Prostate gland (tissue), 2 donors: ENCODE results near the gene RAB11B.
A peak's percentile ranks its signal among the peaks of the same experiment; 100 is the strongest.

ENCODE experiments used
- POLR2A ChIP-seq: fragments of 450-650 bp; IDR thresholded peaks from one replicate; pipeline ENCODE4 v1.6.1; 2016; ENCODE audit warnings: antibody characterized with exemption, mild to moderate bottlenecking
- POLR2AphosphoS5 ChIP-seq: sonication (generic); formaldehyde crosslinking; IDR thresholded peaks from one replicate; pipeline ENCODE4 v1.6.1; 2017; ENCODE audit warnings: antibody characterized with exemption
- TF ChIP-seq, protein P1 (sequence below), 4 experiments: fragments of 200-600 bp in 2 of 4; fragments of 450-650 bp in 2 of 4; sonication (generic) in 2 of 4; IDR thresholded peaks; 1 replicate in 3 of 4; 2 replicates in 1 of 4; pipeline ENCODE4 v1.5.1; 2016 to 2019; ENCODE audit warnings: antibody characterized with exemption in 4 of 4, mild to moderate bottlenecking in 2 of 4, moderate library complexity in 2 of 4

- TF ChIP-seq, protein P1, sequence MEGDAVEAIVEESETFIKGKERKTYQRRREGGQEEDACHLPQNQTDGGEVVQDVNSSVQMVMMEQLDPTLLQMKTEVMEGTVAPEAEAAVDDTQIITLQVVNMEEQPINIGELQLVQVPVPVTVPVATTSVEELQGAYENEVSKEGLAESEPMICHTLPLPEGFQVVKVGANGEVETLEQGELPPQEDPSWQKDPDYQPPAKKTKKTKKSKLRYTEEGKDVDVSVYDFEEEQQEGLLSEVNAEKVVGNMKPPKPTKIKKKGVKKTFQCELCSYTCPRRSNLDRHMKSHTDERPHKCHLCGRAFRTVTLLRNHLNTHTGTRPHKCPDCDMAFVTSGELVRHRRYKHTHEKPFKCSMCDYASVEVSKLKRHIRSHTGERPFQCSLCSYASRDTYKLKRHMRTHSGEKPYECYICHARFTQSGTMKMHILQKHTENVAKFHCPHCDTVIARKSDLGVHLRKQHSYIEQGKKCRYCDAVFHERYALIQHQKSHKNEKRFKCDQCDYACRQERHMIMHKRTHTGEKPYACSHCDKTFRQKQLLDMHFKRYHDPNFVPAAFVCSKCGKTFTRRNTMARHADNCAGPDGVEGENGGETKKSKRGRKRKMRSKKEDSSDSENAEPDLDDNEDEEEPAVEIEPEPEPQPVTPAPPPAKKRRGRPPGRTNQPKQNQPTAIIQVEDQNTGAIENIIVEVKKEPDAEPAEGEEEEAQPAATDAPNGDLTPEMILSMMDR (IDR thresholded peaks at IDR 0.05): peak in 1 of 4 experiments; percentile 1
- TF ChIP-seq POLR2A (peak; percentile 98), POLR2AphosphoS5 (peak; percentile 87)
Observed at GRCh38 chr19:8444677-8445487, 54.7 kb downstream of the RAB11B start, which contains the start of gene HNRNPM.
